DOHH2 (cell line): Measurements from ENCODE around the gene SNX13.

ENCODE experiments used
- CTCF ChIP-seq: fragments of 200-600 bp; sonication (generic); IDR thresholded peaks from one replicate; pipeline ENCODE4 v1.5.1; 2014; ENCODE audit warnings: antibody characterized with exemption, mild to moderate bottlenecking, low read depth, low read length; ENCODE audit not compliant: poor library complexity, severe bottlenecking
- EZH2phosphoT487 ChIP-seq: fragments of 200-600 bp; sonication (generic); IDR thresholded peaks from 2 replicates; pipeline ENCODE4 v1.6.1; 2017; ENCODE audit warnings: borderline replicate concordance, mild to moderate bottlenecking, antibody characterized with exemption, low read length, moderate library complexity, mixed read lengths

GRCh38 chr7:17917842-17918241 lies 22.5 kb downstream of the SNX13 start:
- TF ChIP-seq CTCF, result no peak
- TF ChIP-seq EZH2phosphoT487, result no peak
